Neural crest cell (in vitro differentiated cells): ENCODE measurements around the gene AP2M1. TPM values are rescaled to one million over a fixed set of nuclear protein-coding genes. Genes with fewer than 3 reads are reported as not detected.

ENCODE experiments used
- DNase-seq: peaks from one replicate; pipeline ENCODE4 v3.0.0; 2021; ENCODE audit warnings: low read depth, mixed read lengths, low spot score
- H3K27ac Mint-ChIP-seq: one replicate; pipeline ENCODE4 v1.8.0; 2021; ENCODE audit warnings: mild to moderate bottlenecking, mixed read lengths; ENCODE audit not compliant: unreplicated experiment
- H3K27me3 Mint-ChIP-seq: 2 replicates; pipeline ENCODE4 v1.8.0; 2021; ENCODE audit warnings: low read depth, mild to moderate bottlenecking, mixed read lengths
- H3K36me3 Mint-ChIP-seq: 2 replicates; pipeline ENCODE4 v1.8.0; 2021; ENCODE audit warnings: low read depth, mild to moderate bottlenecking, mixed read lengths
- H3K4me1 Mint-ChIP-seq: 2 replicates; pipeline ENCODE4 v1.8.0; 2021; ENCODE audit warnings: mixed read lengths
- H3K4me3 Mint-ChIP-seq: one replicate; pipeline ENCODE4 v1.8.0; 2021; ENCODE audit warnings: mild to moderate bottlenecking, mixed read lengths
- H3K9me3 Mint-ChIP-seq: 2 replicates; pipeline ENCODE4 v1.8.0; 2021; ENCODE audit warnings: mixed read lengths
- CTCF ChIP-seq: fragments of 200-600 bp; sonication (generic); conservative IDR thresholded peaks from 2 replicates; pipeline ENCODE4 v1.5.0; 2021; ENCODE audit warnings: antibody characterized with exemption, mild to moderate bottlenecking
- total RNA-seq: library from RNA; stranded (reverse); gene quantifications from 2 replicates; pipeline ENCODE4 v1.2.1, GENCODE V29; 2021

AP2M1 gene
- total RNA-seq, 1 donor from 2014 or later: 289 TPM

- Mint-ChIP-seq H3K27me3 (peaks cover 69% of the 10 kb centered on the region), H3K27ac (no peak overlapping the region), H3K36me3 (no peaks in the 10 kb centered on the region), H3K4me1 (peaks cover 8% of the 10 kb centered on the region), H3K9me3 (no peaks in the 10 kb centered on the region), H3K4me3 (no peak overlapping the region)
- no peak for TF ChIP-seq CTCF
- no peak for DNase-seq
Observed at GRCh38 chr3:184233127-184233843, 58.6 kb downstream of the AP2M1 start.

Other genes with a start within 250 kb of the AP2M1 start
- gene ABCC5, start 157.0 kb upstream of the AP2M1 start, total RNA-seq: 47.3 and 50.9 TPM in 2 replicates
- gene HTR3D, start 143.1 kb upstream of the AP2M1 start, total RNA-seq: not detected in 2 replicates
- not detected in 2 replicates for gene HTR3C, start 121.8 kb upstream of the AP2M1 start, total RNA-seq
- gene HTR3E, start 77.8 kb upstream of the AP2M1 start, total RNA-seq: not detected in 2 replicates
- gene EIF2B5, start 39.5 kb upstream of the AP2M1 start, total RNA-seq: 54.8 and 57.7 TPM in 2 replicates
- gene DVL3, start 19.5 kb upstream of the AP2M1 start, total RNA-seq: 90.9 and 93.8 TPM in 2 replicates
- gene ABCF3, start 11.3 kb downstream of the AP2M1 start, total RNA-seq: 63.9 and 67.3 TPM in 2 replicates
- gene VWA5B2, start 54.7 kb downstream of the AP2M1 start, total RNA-seq: 0.36 and 0.56 TPM in 2 replicates
- 32.0 and 35.5 TPM in 2 replicates for gene ALG3, start 74.1 kb downstream of the AP2M1 start, total RNA-seq
- gene EEF1AKMT4, start 74.8 kb downstream of the AP2M1 start, total RNA-seq: 3.4 and 3.9 TPM in 2 replicates
- gene CAMK2N2, start 86.7 kb downstream of the AP2M1 start, total RNA-seq: 4.7 and 5.6 TPM in 2 replicates
- gene ECE2, start 101.2 kb downstream of the AP2M1 start, total RNA-seq: not detected in 2 replicates
- 359 and 378 TPM in 2 replicates for gene PSMD2, start 124.4 kb downstream of the AP2M1 start, total RNA-seq
- gene EIF4G1, start 139.8 kb downstream of the AP2M1 start, total RNA-seq: 520 and 529 TPM in 2 replicates
- gene FAM131A, start 162.7 kb downstream of the AP2M1 start, total RNA-seq: 17.4 and 19.7 TPM in 2 replicates
- gene CLCN2, start 186.8 kb downstream of the AP2M1 start, total RNA-seq: 23.6 and 27.8 TPM in 2 replicates
- gene POLR2H, start 186.9 kb downstream of the AP2M1 start, total RNA-seq: 94.5 and 98.9 TPM in 2 replicates
- gene THPO, start 203.4 kb downstream of the AP2M1 start, total RNA-seq: 0.55 and 0.98 TPM in 2 replicates
- gene CHRD, start 205.2 kb downstream of the AP2M1 start, total RNA-seq: 3.2 and 4.0 TPM in 2 replicates